ENCODE measurements around the gene ROBO4.
A peak's percentile ranks its signal among the peaks of the same experiment; 100 is the strongest.

ROBO4 gene

GRCh38 chr11:124846070-124846673 lies 51.5 kb downstream of the ROBO4 start:
- H3K9ac ChIP-seq (ENCODE audit: low read length), result no peak overlapping the region
- peaks cover 3% of the 10 kb centered on the region for H3K4me1 ChIP-seq (ENCODE audit: control insufficient read depth, insufficient read depth, low read length)
- no peak for DNase-seq (ENCODE audit: low read depth)
- H3K4me3 ChIP-seq (ENCODE audit: low read length), result no peak overlapping the region
- H3K27me3 ChIP-seq (replicated peaks; ENCODE audit: control insufficient read depth, insufficient read depth, low read length), result peaks cover 98% of the 10 kb centered on the region
- no peaks in the 10 kb centered on the region for H3K36me3 ChIP-seq (ENCODE audit: control insufficient read depth, insufficient read depth, low read length, severe bottlenecking)
- peaks cover 6% of the 10 kb centered on the region for H3K9me3 ChIP-seq (ENCODE audit: control insufficient read depth, low read length)

GRCh38 chr11:124844664-124845079 lies 53.0 kb downstream of the ROBO4 start:
- H3K4me1 ChIP-seq (ENCODE audit: control insufficient read depth, insufficient read depth, low read length), result peaks cover 6% of the 10 kb centered on the region
- H3K36me3 ChIP-seq (ENCODE audit: control insufficient read depth, insufficient read depth, low read length, severe bottlenecking), result no peaks in the 10 kb centered on the region
- H3K27me3 ChIP-seq (replicated peaks; ENCODE audit: control insufficient read depth, insufficient read depth, low read length), result peaks cover 100% of the 10 kb centered on the region
- H3K4me3 ChIP-seq (ENCODE audit: low read length), result no peak overlapping the region
- H3K9ac ChIP-seq (ENCODE audit: low read length), result no peak overlapping the region
- no peak for DNase-seq (ENCODE audit: low read depth)
- H3K9me3 ChIP-seq (ENCODE audit: control insufficient read depth, low read length), result peaks cover 6% of the 10 kb centered on the region

DNA sequence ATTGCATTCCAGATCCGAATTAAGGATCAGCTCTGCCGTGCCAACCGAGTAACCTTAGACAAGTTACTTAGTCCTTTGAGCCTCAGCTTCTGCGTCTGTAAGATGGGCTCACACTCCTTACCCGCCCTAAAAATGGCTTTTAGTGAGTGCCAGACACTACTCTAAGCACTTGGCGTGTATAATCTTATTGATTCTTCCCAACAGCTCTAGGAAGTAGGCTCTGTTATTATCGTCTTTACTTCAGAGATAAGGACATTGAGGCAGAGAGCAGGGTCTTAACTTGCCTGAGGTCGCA lies 54.1 kb downstream of the ROBO4 start:
- Histone ChIP-seq H3K4me3 (ENCODE audit: low read length) (no peak overlapping the region), H3K4me1 (ENCODE audit: control insufficient read depth, insufficient read depth, low read length) (peaks cover 9% of the 10 kb centered on the region), H3K9me3 (ENCODE audit: control insufficient read depth, low read length) (no peaks in the 10 kb centered on the region), H3K27me3 (replicated peaks; ENCODE audit: control insufficient read depth, insufficient read depth, low read length) (peaks cover 96% of the 10 kb centered on the region), H3K36me3 (ENCODE audit: control insufficient read depth, insufficient read depth, low read length, severe bottlenecking) (no peaks in the 10 kb centered on the region), H3K9ac (ENCODE audit: low read length) (no peak overlapping the region)
- DNase-seq (ENCODE audit: low read depth), result no peak

DNA sequence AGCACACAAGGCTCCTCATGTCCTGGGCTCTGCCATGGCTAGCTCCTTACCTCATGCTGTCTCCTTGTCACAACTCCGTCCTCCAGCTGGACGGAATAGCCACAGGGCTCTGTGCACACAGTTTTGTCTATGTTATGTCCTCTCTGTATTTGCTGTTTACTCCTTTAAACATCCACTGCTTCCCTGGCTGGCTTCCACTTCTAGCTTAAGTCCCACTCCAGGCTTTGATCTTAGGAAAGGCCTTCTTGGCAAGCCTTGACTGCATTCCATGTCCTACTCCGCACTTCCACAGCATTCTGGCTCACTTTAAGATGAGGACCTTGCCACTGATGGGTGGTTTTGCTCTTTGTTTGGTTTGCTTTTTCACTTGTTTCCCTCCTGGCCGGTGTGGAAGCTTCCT lies 55.4 kb downstream of the ROBO4 start:
- Histone ChIP-seq H3K4me1 (ENCODE audit: control insufficient read depth, insufficient read depth, low read length) (peaks cover 9% of the 10 kb centered on the region), H3K36me3 (ENCODE audit: control insufficient read depth, insufficient read depth, low read length, severe bottlenecking) (no peaks in the 10 kb centered on the region), H3K4me3 (ENCODE audit: low read length) (no peak overlapping the region), H3K9me3 (ENCODE audit: control insufficient read depth, low read length) (no peaks in the 10 kb centered on the region), H3K27me3 (replicated peaks; ENCODE audit: control insufficient read depth, insufficient read depth, low read length) (peaks cover 91% of the 10 kb centered on the region), H3K9ac (ENCODE audit: low read length) (no peak overlapping the region)
- no peak for DNase-seq (ENCODE audit: low read depth)

DNA sequence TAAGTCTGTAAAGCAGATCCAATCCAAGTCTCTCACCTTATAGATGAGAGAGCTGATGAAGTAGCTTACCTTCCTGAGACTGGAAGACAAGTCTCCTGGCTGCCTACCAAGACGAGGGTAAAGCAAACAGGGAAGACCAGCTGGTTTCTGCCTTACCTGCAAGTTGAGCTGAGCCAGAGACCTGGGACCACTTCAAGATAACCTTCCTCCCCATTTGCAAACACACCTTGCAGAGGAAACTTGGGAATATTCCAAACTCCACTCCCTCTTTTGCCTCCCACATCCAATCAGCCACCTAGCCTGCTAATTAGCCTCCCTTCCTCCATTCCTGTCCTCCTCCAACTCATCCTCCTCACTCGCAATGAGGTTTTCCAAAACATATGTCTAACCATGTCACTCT lies 55.8 kb downstream of the ROBO4 start:
- Histone ChIP-seq H3K9ac (ENCODE audit: low read length) (no peak overlapping the region), H3K27me3 (replicated peaks; ENCODE audit: control insufficient read depth, insufficient read depth, low read length) (peaks cover 86% of the 10 kb centered on the region), H3K36me3 (ENCODE audit: control insufficient read depth, insufficient read depth, low read length, severe bottlenecking) (no peaks in the 10 kb centered on the region), H3K4me3 (ENCODE audit: low read length) (no peak overlapping the region), H3K4me1 (ENCODE audit: control insufficient read depth, insufficient read depth, low read length) (peaks cover 13% of the 10 kb centered on the region), H3K9me3 (ENCODE audit: control insufficient read depth, low read length) (no peaks in the 10 kb centered on the region)
- DNase-seq (ENCODE audit: low read depth), result no peak

GRCh38 chr11:124841201-124841600 lies 56.5 kb downstream of the ROBO4 start:
- Histone ChIP-seq H3K9ac (ENCODE audit: low read length) (no peak overlapping the region), H3K4me3 (ENCODE audit: low read length) (no peak overlapping the region), H3K27me3 (replicated peaks; ENCODE audit: control insufficient read depth, insufficient read depth, low read length) (peaks cover 80% of the 10 kb centered on the region), H3K9me3 (ENCODE audit: control insufficient read depth, low read length) (no peaks in the 10 kb centered on the region), H3K4me1 (ENCODE audit: control insufficient read depth, insufficient read depth, low read length) (peaks cover 15% of the 10 kb centered on the region), H3K36me3 (ENCODE audit: control insufficient read depth, insufficient read depth, low read length, severe bottlenecking) (no peaks in the 10 kb centered on the region)
- no peak for DNase-seq (ENCODE audit: low read depth)

- DNase-seq (ENCODE audit: low read depth), result no peak
- Histone ChIP-seq H3K27me3 (replicated peaks; ENCODE audit: control insufficient read depth, insufficient read depth, low read length) (peaks cover 74% of the 10 kb centered on the region), H3K4me1 (ENCODE audit: control insufficient read depth, insufficient read depth, low read length) (peaks cover 15% of the 10 kb centered on the region), H3K36me3 (ENCODE audit: control insufficient read depth, insufficient read depth, low read length, severe bottlenecking) (no peaks in the 10 kb centered on the region), H3K9ac (ENCODE audit: low read length) (no peak overlapping the region), H3K4me3 (ENCODE audit: low read length) (no peak overlapping the region), H3K9me3 (ENCODE audit: control insufficient read depth, low read length) (no peaks in the 10 kb centered on the region)
These were observed 57.0 kb downstream of the ROBO4 start for GRCh38 chr11:124840666-124841065.

DNA sequence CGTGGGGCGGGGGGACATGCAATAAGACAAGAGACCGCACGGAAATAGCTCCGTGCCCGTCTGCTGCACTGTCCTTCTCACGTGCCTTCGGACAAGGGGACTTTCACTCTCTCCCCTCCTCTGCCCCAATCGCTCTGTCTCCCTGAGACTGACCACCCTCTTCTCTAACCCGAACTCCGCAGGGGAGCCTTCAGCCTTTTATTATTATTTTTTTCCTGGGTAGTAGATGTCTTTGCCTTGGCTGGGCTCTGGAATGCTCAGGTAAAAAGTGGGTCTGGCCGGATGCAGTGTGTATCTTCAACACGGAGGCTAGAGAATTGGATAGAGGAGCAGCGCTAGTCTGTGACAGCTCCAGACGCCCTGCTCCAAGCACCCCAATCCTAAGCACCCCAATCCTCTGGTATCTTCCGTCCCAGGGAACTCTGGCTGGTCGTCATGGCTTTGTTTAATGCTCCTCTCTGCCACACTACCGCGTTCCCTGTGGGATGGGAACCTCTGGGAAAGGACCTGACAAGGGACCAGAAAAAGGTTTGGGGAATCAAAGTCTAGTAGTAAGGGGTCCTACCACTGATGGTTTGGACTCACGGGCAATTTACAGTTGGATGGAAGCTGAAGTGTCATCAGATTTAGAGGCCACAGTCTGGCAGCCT lies 57.6 kb downstream of the ROBO4 start:
- Histone ChIP-seq H3K4me1 (ENCODE audit: control insufficient read depth, insufficient read depth, low read length) (peaks cover 15% of the 10 kb centered on the region), H3K36me3 (ENCODE audit: control insufficient read depth, insufficient read depth, low read length, severe bottlenecking) (no peaks in the 10 kb centered on the region), H3K4me3 (ENCODE audit: low read length) (peak overlapping the region; percentile 59), H3K27me3 (replicated peaks; ENCODE audit: control insufficient read depth, insufficient read depth, low read length) (peaks cover 69% of the 10 kb centered on the region), H3K9me3 (ENCODE audit: control insufficient read depth, low read length) (no peaks in the 10 kb centered on the region), H3K9ac (ENCODE audit: low read length) (no peak overlapping the region)
- DNase-seq (ENCODE audit: low read depth), result no peak

- DNase-seq (ENCODE audit: low read depth), result peak; percentile 40
- no peaks in the 10 kb centered on the region for H3K9me3 ChIP-seq (ENCODE audit: control insufficient read depth, low read length)
- no peaks in the 10 kb centered on the region for H3K36me3 ChIP-seq (ENCODE audit: control insufficient read depth, insufficient read depth, low read length, severe bottlenecking)
- peak overlapping the region; percentile 59 for H3K4me3 ChIP-seq (ENCODE audit: low read length)
- H3K27me3 ChIP-seq (replicated peaks; ENCODE audit: control insufficient read depth, insufficient read depth, low read length), result peaks cover 61% of the 10 kb centered on the region
- peaks cover 15% of the 10 kb centered on the region for H3K4me1 ChIP-seq (ENCODE audit: control insufficient read depth, insufficient read depth, low read length)
- no peak overlapping the region for H3K9ac ChIP-seq (ENCODE audit: low read length)
These were observed 58.3 kb downstream of the ROBO4 start for GRCh38 chr11:124839128-124839971.

DNA sequence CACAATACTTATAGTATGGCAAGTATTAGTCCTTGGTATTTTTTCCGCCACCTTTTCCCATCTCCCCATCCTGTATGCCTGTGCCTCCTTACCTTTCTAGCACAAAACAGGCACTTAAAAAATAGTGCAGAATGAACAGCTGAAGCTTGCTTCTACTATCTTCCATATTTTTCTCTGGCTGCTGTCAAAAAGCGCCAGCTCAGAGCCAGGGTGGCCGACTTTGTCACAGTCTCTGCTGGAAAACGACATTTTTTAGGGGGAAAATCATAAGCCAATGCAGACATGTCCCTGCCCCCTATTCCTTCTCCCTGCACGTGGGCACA lies 58.9 kb downstream of the ROBO4 start:
- Histone ChIP-seq H3K4me3 (ENCODE audit: low read length) (no peak overlapping the region), H3K4me1 (ENCODE audit: control insufficient read depth, insufficient read depth, low read length) (peaks cover 15% of the 10 kb centered on the region), H3K27me3 (replicated peaks; ENCODE audit: control insufficient read depth, insufficient read depth, low read length) (peaks cover 55% of the 10 kb centered on the region), H3K36me3 (ENCODE audit: control insufficient read depth, insufficient read depth, low read length, severe bottlenecking) (no peaks in the 10 kb centered on the region), H3K9me3 (ENCODE audit: control insufficient read depth, low read length) (no peaks in the 10 kb centered on the region), H3K9ac (ENCODE audit: low read length) (no peak overlapping the region)
- no peak for DNase-seq (ENCODE audit: low read depth)

DNA sequence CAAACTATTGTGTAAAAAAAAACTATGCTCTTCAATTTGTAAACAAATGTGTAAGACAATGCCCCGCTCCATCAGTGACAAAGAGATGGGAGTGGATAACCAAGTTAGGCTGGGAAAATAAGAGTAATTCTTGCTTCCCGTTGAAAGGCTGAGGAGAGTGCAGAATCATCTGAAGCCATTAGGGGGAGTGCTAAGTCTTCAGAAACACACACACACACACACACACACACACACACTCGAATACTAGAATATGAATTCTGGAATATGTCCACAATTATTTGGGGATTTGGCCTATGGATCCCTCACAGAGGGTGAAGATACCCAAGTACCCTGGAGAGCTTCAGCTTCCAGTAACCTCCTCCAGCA lies 60.2 kb downstream of the ROBO4 start:
- Histone ChIP-seq H3K4me3 (ENCODE audit: low read length) (no peak overlapping the region), H3K27me3 (replicated peaks; ENCODE audit: control insufficient read depth, insufficient read depth, low read length) (peaks cover 43% of the 10 kb centered on the region), H3K36me3 (ENCODE audit: control insufficient read depth, insufficient read depth, low read length, severe bottlenecking) (no peaks in the 10 kb centered on the region), H3K9ac (ENCODE audit: low read length) (peak overlapping the region; percentile 16), H3K4me1 (ENCODE audit: control insufficient read depth, insufficient read depth, low read length) (peaks cover 12% of the 10 kb centered on the region), H3K9me3 (ENCODE audit: control insufficient read depth, low read length) (no peaks in the 10 kb centered on the region)
- peak; percentile 90 for DNase-seq (ENCODE audit: low read depth)

All from adipocyte (in vitro differentiated cells).